Measurements from ENCODE around the gene GTF2F2.

GTF2F2 gene

GRCh38 chr13:45119991-45120864, at the start of gene GTF2F2:
TSS of gene GTF2F2 (plus strand) at chr13:45120510. CDS start at chr13:45120656, 146 bp downstream.
- TF ChIP-seq Cebpa-rat (IDR thresholded peaks at IDR 0.05), result no peak
- H3K27me3 ChIP-seq, result no peaks in the 10 kb centered on the region

GRCh38 chr13:45073809-45074208, 46.5 kb upstream of the GTF2F2 start:
- no peaks in the 10 kb centered on the region for H3K27me3 ChIP-seq
- no peak overlapping the region for H3K9ac ChIP-seq
- TF ChIP-seq Cebpa-rat (IDR thresholded peaks at IDR 0.05), result no peak
- no peaks in the 10 kb centered on the region for H4K20me1 ChIP-seq
- no peak overlapping the region for H3K27ac ChIP-seq
- H3K4me2 ChIP-seq, result no peak overlapping the region
- H3K4me1 ChIP-seq, result peaks cover 4% of the 10 kb centered on the region
- no peaks in the 10 kb centered on the region for H3K36me3 ChIP-seq
- H3K4me3 ChIP-seq, result no peak overlapping the region
- H3K9me3 ChIP-seq, result no peaks in the 10 kb centered on the region

More at GRCh38 chr13:45119991-45120864, at the start of gene GTF2F2:
- Histone ChIP-seq H3K9me3 (no peaks in the 10 kb centered on the region), H3K27ac (peak within 1 kb of the TSS; percentile 86), H3K4me3 (peak within 1 kb of the TSS; percentile 85), H3K4me2 (peak within 1 kb of the TSS; percentile 83), H3K4me1 (peaks cover 21% of the 10 kb centered on the region), H3K9ac (peak within 1 kb of the TSS; percentile 93), H4K20me1 (peaks cover 38% of the 10 kb centered on the region), H3K36me3 (peaks cover 16% of the 10 kb centered on the region)

GRCh38 chr13:45074721-45075120, 45.6 kb upstream of the GTF2F2 start:
- Histone ChIP-seq H3K27me3 (no peaks in the 10 kb centered on the region), H3K9ac (no peak overlapping the region), H3K36me3 (no peaks in the 10 kb centered on the region), H3K27ac (no peak overlapping the region), H3K4me2 (no peak overlapping the region), H3K9me3 (no peaks in the 10 kb centered on the region), H3K4me1 (no peaks in the 10 kb centered on the region), H3K4me3 (no peak overlapping the region), H4K20me1 (no peaks in the 10 kb centered on the region)
- TF ChIP-seq Cebpa-rat (IDR thresholded peaks at IDR 0.05), result no peak

- Histone ChIP-seq H3K4me1 (no peaks in the 10 kb centered on the region), H3K4me3 (no peak overlapping the region), H3K4me2 (no peak overlapping the region), H3K9me3 (no peaks in the 10 kb centered on the region), H3K27me3 (no peaks in the 10 kb centered on the region), H3K36me3 (no peaks in the 10 kb centered on the region), H3K27ac (no peak overlapping the region), H3K9ac (no peak overlapping the region), H4K20me1 (no peaks in the 10 kb centered on the region)
- TF ChIP-seq Cebpa-rat (IDR thresholded peaks at IDR 0.05), result no peak
Observed at GRCh38 chr13:45078003-45078402, 42.3 kb upstream of the GTF2F2 start.

GRCh38 chr13:45082964-45083363, 37.3 kb upstream of the GTF2F2 start:
- Histone ChIP-seq H3K4me2 (no peak overlapping the region), H3K27ac (no peak overlapping the region), H4K20me1 (no peaks in the 10 kb centered on the region), H3K36me3 (no peaks in the 10 kb centered on the region), H3K9me3 (no peaks in the 10 kb centered on the region), H3K4me1 (no peaks in the 10 kb centered on the region), H3K4me3 (no peak overlapping the region), H3K27me3 (no peaks in the 10 kb centered on the region), H3K9ac (no peak overlapping the region)
- no peak for TF ChIP-seq Cebpa-rat (IDR thresholded peaks at IDR 0.05)

- H3K4me1 ChIP-seq, result no peaks in the 10 kb centered on the region
- no peak for TF ChIP-seq Cebpa-rat (IDR thresholded peaks at IDR 0.05)
- H3K27me3 ChIP-seq, result no peaks in the 10 kb centered on the region
Observed at GRCh38 chr13:45084515-45084914, 35.8 kb upstream of the GTF2F2 start.

GRCh38 chr13:45086484-45086883, 33.8 kb upstream of the GTF2F2 start:
- H3K9me3 ChIP-seq, result no peaks in the 10 kb centered on the region

More at GRCh38 chr13:45084515-45084914, 35.8 kb upstream of the GTF2F2 start:
- H3K9ac ChIP-seq, result no peak overlapping the region
- no peak overlapping the region for H3K4me3 ChIP-seq
- H3K9me3 ChIP-seq, result no peaks in the 10 kb centered on the region
- no peaks in the 10 kb centered on the region for H3K36me3 ChIP-seq
- no peak overlapping the region for H3K4me2 ChIP-seq
- H4K20me1 ChIP-seq, result no peaks in the 10 kb centered on the region
- no peak overlapping the region for H3K27ac ChIP-seq

GRCh38 chr13:45092663-45093062, 27.6 kb upstream of the GTF2F2 start:
- Histone ChIP-seq H3K4me2 (no peak overlapping the region), H3K9ac (no peak overlapping the region)
- TF ChIP-seq Cebpa-rat (IDR thresholded peaks at IDR 0.05), result no peak

More at GRCh38 chr13:45086484-45086883, 33.8 kb upstream of the GTF2F2 start:
- TF ChIP-seq Cebpa-rat (IDR thresholded peaks at IDR 0.05), result no peak
- no peaks in the 10 kb centered on the region for H3K4me1 ChIP-seq
- no peak overlapping the region for H3K9ac ChIP-seq
- H3K4me2 ChIP-seq, result no peak overlapping the region
- no peaks in the 10 kb centered on the region for H3K27me3 ChIP-seq
- H4K20me1 ChIP-seq, result no peaks in the 10 kb centered on the region
- H3K27ac ChIP-seq, result no peak overlapping the region
- no peaks in the 10 kb centered on the region for H3K36me3 ChIP-seq
- H3K4me3 ChIP-seq, result no peak overlapping the region

GRCh38 chr13:45100573-45101262, 19.6 kb upstream of the GTF2F2 start:
- H3K9me3 ChIP-seq, result no peaks in the 10 kb centered on the region
- H3K4me3 ChIP-seq, result no peak overlapping the region
- no peak overlapping the region for H3K9ac ChIP-seq
- no peaks in the 10 kb centered on the region for H3K36me3 ChIP-seq
- TF ChIP-seq Cebpa-rat (IDR thresholded peaks at IDR 0.05), result no peak
- no peak overlapping the region for H3K4me2 ChIP-seq
- H4K20me1 ChIP-seq, result no peaks in the 10 kb centered on the region
- no peak overlapping the region for H3K27ac ChIP-seq
- H3K27me3 ChIP-seq, result no peaks in the 10 kb centered on the region
- no peaks in the 10 kb centered on the region for H3K4me1 ChIP-seq

More at GRCh38 chr13:45092663-45093062, 27.6 kb upstream of the GTF2F2 start:
- Histone ChIP-seq H3K4me1 (no peaks in the 10 kb centered on the region), H3K4me3 (no peak overlapping the region), H3K27me3 (no peaks in the 10 kb centered on the region), H4K20me1 (no peaks in the 10 kb centered on the region), H3K9me3 (no peaks in the 10 kb centered on the region), H3K36me3 (no peaks in the 10 kb centered on the region), H3K27ac (no peak overlapping the region)
